Endometrial microvascular endothelial cells (primary cell): ENCODE results near the gene UBE2S. TPM values are rescaled to one million over a fixed set of nuclear protein-coding genes. Genes with fewer than 3 reads are reported as not detected.
"Not testable (repeated sequence)": the region's sequence is repeated elsewhere in the genome, so short reads cannot be mapped to it uniquely, and the experiment has no call there.

Experiments used
- in situ Hi-C: cut with HindIII; loops from 2 replicates; pipeline ENCODE4 v1.10.0; 2017; ENCODE audit warnings: low sequenced_read_pairs, low pct_unique_long_range_greater_than_20kb; ENCODE audit errors: inconsistent ontology term
- total RNA-seq: library from RNA; depleted of rRNA; stranded (reverse); fragments of >200 nt; gene quantifications from one replicate; pipeline ENCODE4 v1.2.3, GENCODE V29; 2015; ENCODE audit errors: inconsistent ontology term

Gene UBE2S
- total RNA-seq, 1 donor from 2014 or later = 101 TPM

GRCh38 chr19:55409179-55409578, 1.6 kb upstream of the UBE2S start:
- in situ Hi-C loops = not testable (repeated sequence)

GRCh38 chr19:55408533-55408872, 915 bp upstream of the UBE2S start:
- in situ Hi-C loops = no loop called here

GRCh38 chr19:55407800-55408532, 378 bp upstream of the UBE2S start:
- in situ Hi-C loops = no loop called here

- in situ Hi-C loops = no loop called here
Observed at GRCh38 chr19:55406826-55407549, 600 bp downstream of the UBE2S start.

- in situ Hi-C loops = no loop called here
Observed at GRCh38 chr19:55406091-55406825, 1.3 kb downstream of the UBE2S start.

- in situ Hi-C loops = no loop called here
Observed at GRCh38 chr19:55405638-55406037, 1.9 kb downstream of the UBE2S start.

- in situ Hi-C loops = no loop called here
Observed at GRCh38 chr19:55402509-55402908, 5.1 kb downstream of the UBE2S start.

GRCh38 chr19:55401390-55401789, 6.2 kb downstream of the UBE2S start:
- in situ Hi-C loops = not testable (repeated sequence)

GRCh38 chr19:55400281-55401087, 7.1 kb downstream of the UBE2S start:
- in situ Hi-C loops = no loop called here

GRCh38 chr19:55398200-55398925, 9.2 kb downstream of the UBE2S start:
- in situ Hi-C loops = no loop called here

- in situ Hi-C loops = no loop called here
Observed at GRCh38 chr19:55392820-55393761, 14.5 kb downstream of the UBE2S start.

GRCh38 chr19:55391702-55392615, 15.6 kb downstream of the UBE2S start:
- in situ Hi-C loops = no loop called here

GRCh38 chr19:55391191-55391670, 16.4 kb downstream of the UBE2S start:
- in situ Hi-C loops = no loop called here

GRCh38 chr19:55390461-55390880, 17.1 kb downstream of the UBE2S start:
- in situ Hi-C loops = no loop called here

GRCh38 chr19:55389386-55390317, 17.9 kb downstream of the UBE2S start:
- in situ Hi-C loops = no loop called here
